SH-SY5Y (cell line): ENCODE data around the gene BAIAP2.

Experiments
- GATA2 ChIP-seq: IDR thresholded peaks from 2 replicates; pipeline ENCODE4 v1.6.1; 2011; ENCODE audit warnings: mild to moderate bottlenecking, low read depth, low read length
- GATA3 ChIP-seq: IDR thresholded peaks from 2 replicates; pipeline ENCODE4 v1.6.1; 2011; ENCODE audit warnings: low read depth, mild to moderate bottlenecking, low read length, moderate library complexity

Gene BAIAP2

DNA sequence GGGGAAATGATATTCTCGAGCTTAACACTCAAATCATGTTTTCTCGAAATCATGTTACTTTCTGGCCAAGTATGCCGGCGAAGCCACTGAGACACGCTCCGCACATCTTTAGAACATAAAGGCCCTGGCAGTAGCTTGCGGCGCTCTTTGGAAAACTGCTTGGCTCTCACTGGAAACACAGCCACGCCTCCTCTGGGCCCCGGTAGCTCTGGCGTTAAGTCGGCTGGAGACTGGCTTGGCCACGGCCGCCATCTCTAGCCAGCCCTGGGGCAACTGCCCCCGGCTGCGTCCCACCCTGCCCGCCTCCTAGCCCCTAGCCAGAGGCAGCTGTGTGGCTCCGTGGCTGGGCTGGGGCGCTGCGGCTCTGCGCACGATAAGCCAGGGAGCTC, 9.2 kb upstream of the BAIAP2 start:
- no peak for TF ChIP-seq GATA3
- no peak for TF ChIP-seq GATA2

DNA sequence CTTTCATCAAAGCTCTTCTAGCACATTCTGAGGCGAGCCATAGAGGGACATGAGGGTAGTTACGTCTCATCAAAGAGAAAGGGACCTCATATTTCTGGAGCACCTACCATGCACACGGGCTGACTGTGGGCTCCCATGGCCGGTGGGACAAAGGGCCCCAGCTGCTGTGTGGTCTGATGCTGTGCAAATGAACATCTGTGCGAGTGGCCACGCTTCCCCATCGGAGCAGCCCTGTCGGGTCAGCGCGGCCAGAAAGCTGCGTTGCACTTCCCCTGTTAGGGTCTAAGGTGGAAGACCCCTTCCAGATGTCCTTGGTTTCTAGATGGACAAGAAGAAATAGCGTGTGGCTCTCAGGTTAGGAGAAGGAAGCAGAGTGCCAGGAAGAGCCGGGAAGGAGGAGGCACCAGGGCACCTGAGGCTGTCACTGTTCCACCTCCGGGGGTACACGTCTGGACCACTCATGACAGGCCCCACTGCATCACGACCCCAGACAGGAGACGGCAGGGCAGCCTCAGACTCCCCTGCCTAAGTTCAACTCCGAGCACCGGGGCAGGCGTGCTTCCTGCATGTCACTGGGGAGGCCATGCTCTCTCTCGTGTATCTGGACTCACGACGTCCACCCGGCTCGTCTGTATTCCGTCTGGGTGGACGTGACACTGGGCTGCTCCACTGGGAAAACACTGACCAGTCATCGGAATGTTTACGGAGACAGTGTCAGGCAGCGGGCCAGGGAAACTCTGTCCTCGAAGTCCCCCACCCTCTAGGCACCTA, 8.5 kb upstream of the BAIAP2 start:
- no peak for TF ChIP-seq GATA3
- TF ChIP-seq GATA2: no peak

DNA sequence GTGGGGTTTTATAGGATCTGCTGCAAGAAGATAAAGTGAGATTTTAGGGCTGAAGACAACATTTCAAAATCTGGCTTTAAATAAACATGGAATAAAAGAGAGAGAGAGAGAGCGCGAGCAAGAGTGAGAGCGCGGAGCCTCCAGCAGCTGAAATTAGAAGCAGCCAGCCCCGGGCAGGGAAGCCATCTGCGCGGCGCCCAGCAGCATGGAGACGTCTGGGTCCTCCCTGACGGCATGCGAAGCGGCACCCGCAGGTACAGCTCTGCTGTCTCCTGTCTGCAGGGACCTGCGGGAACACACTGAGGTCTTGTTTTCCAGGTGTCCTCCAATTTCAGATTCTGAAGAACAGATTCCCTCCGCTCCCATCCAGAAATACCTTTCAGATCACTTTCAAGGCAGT, 7.9 kb upstream of the BAIAP2 start:
- no peak for TF ChIP-seq GATA3
- TF ChIP-seq GATA2: no peak

DNA sequence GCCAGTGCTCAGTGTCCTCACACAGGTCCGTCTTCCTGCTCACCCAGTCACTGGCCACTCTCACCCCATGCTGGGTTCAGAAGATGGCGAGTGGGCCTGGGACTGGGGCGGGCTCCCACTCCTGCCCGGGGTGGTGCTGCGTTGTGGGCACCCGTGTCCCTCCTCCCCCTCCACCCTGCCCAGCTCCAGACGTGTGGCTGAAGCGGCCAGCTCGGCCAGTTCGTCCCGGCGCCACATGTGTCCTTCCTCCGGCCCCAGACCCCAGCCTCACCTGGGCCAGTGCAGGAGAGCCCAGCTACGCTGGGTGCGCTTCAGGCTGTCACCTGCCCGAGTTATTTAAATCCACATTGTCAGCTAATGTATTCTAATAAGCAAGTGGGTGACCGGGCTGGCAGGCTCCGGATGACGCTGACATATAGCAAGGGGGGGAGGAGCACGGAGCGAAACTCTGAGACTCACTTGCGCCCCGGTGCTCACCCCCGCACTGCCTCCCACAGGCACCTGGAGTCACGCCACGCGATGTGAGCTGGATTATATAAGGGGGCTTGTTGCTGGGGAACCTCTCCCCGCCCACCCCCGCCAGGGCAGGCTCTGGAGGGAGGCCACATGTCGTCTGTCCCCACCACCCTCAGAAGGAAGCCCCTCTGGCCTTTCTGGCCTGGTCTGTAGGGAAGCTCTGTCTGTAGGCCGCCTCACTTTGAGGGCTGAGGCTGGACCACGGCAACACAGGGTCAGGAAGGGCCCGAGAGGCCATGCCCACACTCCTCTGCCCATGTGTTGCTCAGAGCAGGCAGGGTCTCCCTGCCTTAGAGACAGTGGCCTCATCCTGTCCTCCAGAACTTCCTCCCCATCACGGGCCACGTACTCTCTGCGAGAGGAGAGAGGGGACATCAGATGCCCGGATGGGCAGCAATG, 7.1 kb upstream of the BAIAP2 start:
- TF ChIP-seq GATA2 (no peak), GATA3 (no peak)

DNA sequence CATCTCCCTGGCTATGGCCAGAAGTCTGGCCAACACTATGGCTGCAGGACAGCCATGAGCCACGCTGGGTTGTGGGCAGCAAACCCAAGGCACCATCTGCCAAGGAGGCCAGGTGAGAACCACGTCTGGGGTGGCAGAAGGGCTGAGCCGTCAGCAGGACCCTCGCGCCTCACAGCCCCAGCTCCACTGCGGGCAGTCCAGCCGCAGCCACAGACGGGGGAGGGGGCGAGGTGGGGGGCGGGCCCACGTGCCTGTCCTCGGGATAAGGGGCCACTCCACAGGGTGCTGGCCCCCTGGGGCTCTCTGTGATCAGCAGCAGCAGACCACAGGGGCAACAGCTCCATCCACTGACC, 6.5 kb upstream of the BAIAP2 start:
- TF ChIP-seq GATA2 (no peak), GATA3 (no peak)

DNA sequence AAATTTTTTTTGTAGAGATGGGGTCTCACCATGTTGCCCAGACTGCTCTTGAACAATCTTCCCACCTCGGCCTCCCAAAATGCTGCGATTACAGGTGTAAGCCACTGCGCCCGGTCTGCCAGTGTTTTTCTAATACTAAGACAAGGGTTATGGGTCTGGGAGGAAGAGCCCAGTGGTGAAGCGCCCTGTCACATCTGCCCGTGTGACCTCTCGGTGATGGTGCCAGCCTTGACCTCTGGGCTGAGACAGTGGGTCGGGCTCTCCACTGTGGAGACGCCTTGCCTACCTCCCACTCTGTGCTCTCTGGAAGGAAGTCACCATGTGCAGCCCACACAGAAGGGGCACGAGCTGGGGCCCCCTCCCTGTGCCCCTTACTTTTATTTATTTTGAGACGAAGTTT, 5.1 kb upstream of the BAIAP2 start:
- TF ChIP-seq GATA2 (no peak), GATA3 (no peak)

DNA sequence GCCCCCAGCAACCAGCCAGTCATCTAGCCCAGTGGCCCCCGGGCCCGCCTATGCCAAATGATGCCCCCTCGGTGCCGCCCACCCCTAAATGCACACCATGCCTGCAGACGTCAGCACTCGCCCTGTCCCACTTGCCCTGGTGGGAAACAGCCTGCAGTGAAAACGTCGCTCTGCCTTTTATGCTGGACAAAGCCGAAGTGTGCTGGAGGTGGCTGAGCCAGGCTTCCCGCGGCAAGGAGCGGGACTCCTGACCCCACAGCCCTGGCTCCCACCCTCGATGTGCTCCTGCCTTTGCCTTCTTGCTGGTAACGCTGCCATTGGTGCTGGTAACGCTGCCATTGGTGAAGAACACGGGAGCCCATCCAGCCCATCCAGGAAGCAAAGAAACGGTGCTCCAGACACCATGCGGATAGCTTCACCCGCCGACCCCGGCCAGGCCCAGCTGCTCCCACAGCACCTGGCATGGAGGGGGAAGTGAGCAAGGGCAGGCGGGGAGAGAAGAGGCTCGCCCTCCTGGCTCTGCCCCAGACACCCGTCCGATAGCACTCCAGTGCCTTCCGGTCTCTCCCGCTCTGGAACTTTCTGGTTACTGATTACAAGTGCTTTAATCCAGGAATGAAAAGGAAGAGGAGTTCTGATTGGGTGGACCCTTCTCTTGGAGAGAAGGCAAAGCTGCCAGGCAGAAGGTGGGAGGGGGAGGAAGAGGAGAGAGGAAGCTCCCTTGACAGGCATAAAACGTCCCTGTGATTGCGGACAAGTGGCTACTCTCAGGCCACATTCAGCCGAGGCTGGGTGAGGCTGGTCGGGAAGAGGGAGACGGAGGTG, 4.0 kb upstream of the BAIAP2 start:
- TF ChIP-seq GATA2 (no peak), GATA3 (no peak)

DNA sequence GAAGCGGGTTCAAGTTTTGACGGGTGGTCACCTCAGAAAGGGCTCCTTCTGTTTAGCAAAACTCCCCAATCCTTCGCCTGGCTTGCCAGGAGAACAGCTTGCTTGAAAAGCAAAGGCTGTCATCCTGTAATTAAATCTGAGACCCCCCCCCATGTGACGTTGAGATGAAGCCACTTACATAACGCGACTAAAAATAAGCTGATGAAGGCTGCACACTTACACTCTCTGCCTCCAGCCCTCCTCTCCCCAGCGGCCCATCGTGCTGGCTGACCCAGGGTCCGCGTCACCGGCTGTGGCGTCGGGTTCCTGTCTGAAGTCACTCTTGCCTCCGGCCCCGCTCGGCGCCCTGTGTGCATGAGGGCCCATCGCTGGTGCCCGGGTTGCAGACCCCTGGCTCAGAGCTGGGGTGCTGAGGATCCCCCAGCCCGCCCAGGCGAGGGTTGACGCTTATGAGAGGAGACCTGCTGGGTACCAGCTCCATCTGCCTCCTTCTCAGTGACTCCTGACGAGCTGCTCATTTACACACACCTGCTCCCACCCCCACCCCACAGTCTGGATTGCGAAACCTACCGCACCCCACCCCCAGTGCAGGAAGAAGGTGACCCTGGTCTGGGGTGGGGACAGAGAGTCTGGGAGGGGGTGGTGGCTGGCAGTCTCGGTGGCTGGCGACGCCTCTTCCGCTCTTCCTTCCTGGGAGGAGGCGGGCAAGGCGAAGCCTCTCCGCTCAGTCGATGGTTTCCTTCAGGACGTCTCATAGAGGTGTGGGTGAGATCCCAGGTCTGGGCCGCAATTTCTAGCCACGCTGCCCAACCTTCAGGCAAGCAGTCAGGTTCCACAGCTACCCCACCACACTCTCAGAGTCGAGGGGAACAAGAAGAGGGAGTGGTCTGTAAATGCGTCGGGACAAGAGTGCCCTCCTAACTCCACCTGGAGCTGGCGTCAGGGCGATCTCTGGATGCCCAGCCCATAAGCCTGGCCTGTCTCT, 3.1 kb upstream of the BAIAP2 start:
- TF ChIP-seq GATA3 (no peak), GATA2 (no peak)

DNA sequence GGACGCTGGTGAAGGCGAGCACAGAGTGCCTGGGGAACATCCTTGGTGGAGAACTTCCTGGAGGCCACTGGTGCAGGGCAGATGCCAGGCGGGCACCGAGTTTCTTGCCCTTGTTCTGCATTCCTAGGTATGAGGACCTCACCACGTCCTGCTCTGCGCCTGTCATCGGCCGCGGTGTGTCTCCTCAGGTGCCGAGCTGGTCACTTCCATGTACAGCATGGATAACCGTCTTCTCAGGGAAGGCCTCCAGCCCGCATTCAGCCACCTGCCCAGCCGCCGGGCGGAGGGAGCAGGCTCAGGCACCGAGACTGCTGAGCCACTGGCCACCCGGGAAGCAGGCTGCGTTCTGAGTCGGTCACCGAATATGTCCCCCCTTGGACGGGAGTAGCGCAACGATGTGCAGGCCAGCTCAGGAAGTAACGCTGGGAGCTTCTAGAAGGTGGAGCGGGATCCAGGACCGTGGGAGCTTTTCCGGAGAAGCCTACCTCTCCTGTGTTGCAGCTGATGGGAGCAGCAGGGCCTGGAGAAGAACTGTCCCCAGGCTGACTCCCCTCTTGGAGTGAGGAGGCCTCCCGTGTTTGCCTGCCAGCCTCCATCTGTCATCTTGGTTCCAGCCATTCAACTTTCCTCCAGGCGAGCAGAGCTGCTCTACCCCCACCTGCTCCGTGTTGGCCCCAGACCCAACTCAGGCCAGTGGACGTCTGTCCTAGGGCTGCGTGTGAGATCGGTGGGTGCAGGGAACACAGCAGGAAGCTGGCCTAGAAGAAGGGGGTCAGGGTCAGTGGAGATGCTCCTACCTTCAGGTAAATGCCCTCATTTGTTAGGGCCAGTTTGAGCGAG, 2.1 kb upstream of the BAIAP2 start:
- no peak for TF ChIP-seq GATA2
- no peak for TF ChIP-seq GATA3

DNA sequence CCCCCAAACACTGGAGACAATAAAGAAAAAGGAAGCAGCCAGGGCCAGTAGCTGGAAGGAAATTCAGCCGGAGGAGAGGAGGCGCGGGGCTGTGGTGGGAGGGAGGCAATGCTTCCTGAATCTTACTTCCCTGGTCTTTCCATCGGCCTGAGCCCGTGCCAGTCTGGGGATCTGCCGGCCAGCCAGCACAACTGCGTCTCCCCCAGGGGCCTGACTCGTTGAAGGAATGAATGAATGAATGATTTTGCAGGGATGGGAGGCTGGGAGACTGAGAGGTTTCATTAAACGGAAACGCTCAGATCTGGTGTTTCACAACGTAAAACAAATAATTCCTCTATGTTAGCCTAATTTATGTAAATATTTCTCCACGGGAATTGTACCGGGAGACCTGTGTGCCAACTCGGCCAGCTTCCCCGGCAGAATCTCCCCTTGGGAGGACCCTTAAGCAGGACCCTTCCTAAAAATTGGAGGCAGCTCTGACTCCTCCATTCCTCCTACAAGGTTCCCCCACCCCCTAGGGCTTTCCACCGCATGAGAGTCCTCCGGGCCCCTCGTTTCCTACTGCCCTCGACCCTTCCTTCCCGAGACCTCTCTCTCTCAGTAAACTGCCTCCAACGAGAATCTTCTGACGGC, 1.3 kb upstream of the BAIAP2 start:
- TF ChIP-seq GATA2: no peak
- no peak for TF ChIP-seq GATA3

DNA sequence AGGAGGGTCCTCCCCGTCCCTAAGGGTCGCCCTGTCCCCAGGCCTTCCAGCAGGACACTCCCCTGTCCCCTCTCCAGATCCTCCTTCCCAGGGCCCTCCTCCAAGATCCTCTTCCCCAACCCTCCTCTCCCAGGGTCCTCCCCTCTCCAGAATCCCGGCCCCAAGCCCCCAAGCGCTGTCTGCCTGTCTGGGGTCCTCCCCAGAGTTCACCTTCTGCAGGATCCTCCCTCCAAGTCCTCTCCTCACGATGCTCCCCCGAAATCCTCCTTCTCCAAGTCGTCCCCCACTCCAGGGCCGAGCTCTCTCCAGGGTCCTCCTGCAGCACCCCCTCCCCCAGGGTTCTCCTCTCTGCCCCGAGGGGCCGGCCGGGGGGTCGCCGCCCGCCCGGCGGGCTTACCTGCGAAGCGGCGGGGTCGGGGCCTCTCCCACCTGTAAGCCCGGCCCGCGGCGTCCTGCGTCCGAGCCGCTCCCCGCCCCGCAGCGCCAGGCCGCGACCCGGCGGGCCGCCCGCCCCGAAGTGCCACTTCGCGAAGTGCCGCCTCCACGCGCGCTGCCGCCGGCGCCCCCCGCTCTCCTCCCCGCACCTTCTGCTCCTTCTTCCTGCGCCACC, 678 bp upstream of the BAIAP2 start:
- no peak for TF ChIP-seq GATA3
- TF ChIP-seq GATA2: no peak

DNA sequence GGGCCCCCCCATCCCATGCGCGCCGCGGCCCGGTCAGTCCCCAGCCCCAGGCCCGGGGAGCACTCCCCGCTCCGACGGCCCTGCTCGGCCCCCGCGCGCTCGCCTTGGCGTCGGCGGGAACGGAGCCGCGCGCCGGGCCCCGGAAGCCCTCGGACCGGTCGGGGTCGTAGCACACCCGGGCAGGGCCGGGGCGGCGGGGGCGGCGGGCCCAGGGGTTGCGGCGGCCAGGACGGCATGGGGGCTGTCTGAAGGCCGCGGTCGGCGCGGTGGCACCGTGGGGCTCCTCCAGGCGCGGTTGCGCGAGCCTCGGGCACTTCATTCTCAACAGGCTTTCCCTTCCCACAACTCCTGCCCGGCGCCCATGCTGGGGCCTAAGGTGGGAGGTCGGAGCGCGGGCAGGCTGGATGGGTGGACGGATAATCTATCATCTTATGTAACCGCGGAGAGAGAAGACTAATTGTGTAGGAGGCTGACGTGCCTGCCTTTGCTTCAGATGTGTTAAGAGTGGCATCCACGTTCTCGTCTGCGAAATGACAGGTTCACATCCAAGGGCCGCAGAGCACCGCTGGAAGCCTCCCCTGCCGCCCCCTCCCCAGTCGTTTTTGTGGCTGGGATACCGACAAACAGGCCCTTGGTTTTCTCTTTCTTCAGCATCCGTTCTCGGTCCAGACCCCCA, 708 bp downstream of the BAIAP2 start:
- no peak for TF ChIP-seq GATA3
- no peak for TF ChIP-seq GATA2
